ENCODE data around the gene PNMA6E. TPM values are rescaled to one million over a fixed set of nuclear protein-coding genes. Genes with fewer than 3 reads are reported as not detected.

Gene PNMA6E
- polyA plus RNA-seq, 1 donor = not detected

GRCh38 chrX:153414856-153415510, 13.8 kb upstream of the PNMA6E start:
- Histone ChIP-seq H3K27me3 (ENCODE audit: control insufficient read depth, insufficient read depth, low read length) (no peaks in the 10 kb centered on the region), H3K9me3 (ENCODE audit: control insufficient read depth, low read depth, low read length) (no peaks in the 10 kb centered on the region), H3K27ac (ENCODE audit: low read length) (no peak overlapping the region), H3K36me3 (ENCODE audit: control insufficient read depth, insufficient read depth, low read length) (no peaks in the 10 kb centered on the region), H3K4me3 (ENCODE audit: low read length) (no peak overlapping the region), H3K4me1 (ENCODE audit: control insufficient read depth, insufficient read depth, low read length) (peaks cover 7% of the 10 kb centered on the region)
- no peak for DNase-seq
- no CpG with 5 or more reads among the region's 9 CpGs for WGBS (ENCODE audit: insufficient coverage, low lambda C conversion rate)

- WGBS (ENCODE audit: insufficient coverage, low lambda C conversion rate) = no CpG with 5 or more reads among the region's 11 CpGs
- no peaks in the 10 kb centered on the region for H3K27me3 ChIP-seq (ENCODE audit: control insufficient read depth, insufficient read depth, low read length)
- H3K27ac ChIP-seq (ENCODE audit: low read length) = no peak overlapping the region
- H3K36me3 ChIP-seq (ENCODE audit: control insufficient read depth, insufficient read depth, low read length) = no peaks in the 10 kb centered on the region
- DNase-seq = no peak
- H3K4me1 ChIP-seq (ENCODE audit: control insufficient read depth, insufficient read depth, low read length) = peaks cover 7% of the 10 kb centered on the region
- H3K9me3 ChIP-seq (ENCODE audit: control insufficient read depth, low read depth, low read length) = no peaks in the 10 kb centered on the region
- no peak overlapping the region for H3K4me3 ChIP-seq (ENCODE audit: low read length)
These were observed 12.6 kb upstream of the PNMA6E start for GRCh38 chrX:153413731-153414130.

DNA sequence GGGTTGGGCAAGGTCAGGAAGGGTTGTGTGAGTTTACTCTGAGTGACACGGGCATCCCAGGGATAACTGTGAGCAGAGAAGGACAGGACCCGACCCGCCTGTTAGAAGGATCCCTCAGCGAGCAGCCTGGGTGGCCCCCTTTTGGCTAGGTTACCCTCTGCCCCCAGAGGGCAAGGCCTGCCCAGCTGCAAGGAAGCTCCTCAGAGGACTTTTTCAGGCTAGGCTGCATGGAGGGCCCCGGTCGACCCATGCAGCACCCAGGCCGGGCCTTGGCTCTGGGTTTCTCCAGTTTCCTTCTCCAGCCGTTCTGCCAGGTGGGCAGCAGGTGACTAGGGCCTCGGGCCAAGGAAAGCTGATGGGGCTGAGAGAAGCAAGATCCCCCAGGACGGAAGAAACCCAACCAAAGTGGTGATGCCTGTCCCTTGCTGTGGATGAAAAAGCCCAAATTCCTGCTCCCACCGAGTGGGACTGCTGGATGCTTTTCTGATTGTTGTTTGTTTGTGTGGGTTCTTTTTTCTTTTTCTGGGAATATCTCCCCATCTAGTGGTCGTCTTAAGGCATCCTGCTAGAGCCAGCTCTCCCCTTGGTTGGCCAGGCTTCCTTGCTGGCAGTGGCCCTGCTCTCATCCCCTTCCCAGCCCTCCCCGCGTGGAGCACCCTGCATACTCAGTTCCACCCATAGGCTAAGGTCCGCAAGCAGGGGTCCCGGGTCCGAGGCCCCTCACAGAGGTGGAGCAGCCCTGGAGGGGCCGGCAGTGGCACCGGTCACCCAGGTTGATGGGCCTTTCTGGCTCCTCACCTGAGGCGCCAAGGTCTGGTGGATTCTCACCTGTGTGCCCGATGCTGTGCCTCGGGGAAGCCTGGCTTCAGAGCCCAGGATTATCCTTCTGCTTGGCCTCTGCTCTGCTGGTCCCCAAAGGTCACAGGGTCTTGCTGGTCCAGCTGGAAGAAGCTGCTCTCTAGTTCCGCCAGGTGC, 11.9 kb upstream of the PNMA6E start:
- Histone ChIP-seq H3K27ac (ENCODE audit: low read length) (no peak overlapping the region), H3K27me3 (ENCODE audit: control insufficient read depth, insufficient read depth, low read length) (no peaks in the 10 kb centered on the region), H3K4me3 (ENCODE audit: low read length) (no peak overlapping the region), H3K9me3 (ENCODE audit: control insufficient read depth, low read depth, low read length) (no peaks in the 10 kb centered on the region), H3K36me3 (ENCODE audit: control insufficient read depth, insufficient read depth, low read length) (no peaks in the 10 kb centered on the region), H3K4me1 (ENCODE audit: control insufficient read depth, insufficient read depth, low read length) (peaks cover 7% of the 10 kb centered on the region)
- no peak for DNase-seq
- no CpG with 5 or more reads among the region's 23 CpGs for WGBS (ENCODE audit: insufficient coverage, low lambda C conversion rate)

DNA sequence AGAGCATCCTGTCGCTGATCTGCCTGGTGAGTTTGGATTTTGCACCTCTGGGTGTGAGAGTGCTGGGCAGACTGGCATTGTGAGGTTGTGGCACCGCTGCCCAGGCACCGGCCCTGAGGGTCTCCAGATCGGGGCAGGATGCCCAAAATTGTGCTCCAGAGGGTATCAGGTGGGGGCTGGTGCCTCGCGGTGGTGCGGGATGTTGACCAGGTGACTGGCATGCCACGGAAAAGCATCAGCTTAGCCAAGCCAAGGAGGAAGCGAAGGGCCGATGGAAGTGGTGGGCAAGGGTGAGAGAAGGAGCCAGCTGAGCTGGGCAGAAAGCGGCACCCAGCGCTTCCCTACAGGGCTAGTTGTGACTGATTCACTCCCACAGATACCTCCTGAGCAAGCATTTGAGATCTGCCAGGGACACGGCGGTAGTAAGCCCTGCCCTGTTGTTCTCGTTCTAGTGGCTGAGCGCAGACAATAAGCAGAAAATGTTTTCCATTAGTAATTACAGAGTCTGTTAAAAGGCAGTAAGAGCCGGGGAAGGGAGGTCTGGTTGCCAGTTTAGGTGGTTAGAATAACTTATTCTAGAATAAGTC, 10.9 kb upstream of the PNMA6E start:
- no peaks in the 10 kb centered on the region for H3K27me3 ChIP-seq (ENCODE audit: control insufficient read depth, insufficient read depth, low read length)
- H3K4me3 ChIP-seq (ENCODE audit: low read length) = peak overlapping the region; percentile 40
- no peaks in the 10 kb centered on the region for H3K36me3 ChIP-seq (ENCODE audit: control insufficient read depth, insufficient read depth, low read length)
- no peak overlapping the region for H3K27ac ChIP-seq (ENCODE audit: low read length)
- H3K4me1 ChIP-seq (ENCODE audit: control insufficient read depth, insufficient read depth, low read length) = peaks cover 7% of the 10 kb centered on the region
- WGBS (ENCODE audit: insufficient coverage, low lambda C conversion rate) = no CpG with 5 or more reads among the region's 17 CpGs
- no peak for DNase-seq
- no peaks in the 10 kb centered on the region for H3K9me3 ChIP-seq (ENCODE audit: control insufficient read depth, low read depth, low read length)

DNA sequence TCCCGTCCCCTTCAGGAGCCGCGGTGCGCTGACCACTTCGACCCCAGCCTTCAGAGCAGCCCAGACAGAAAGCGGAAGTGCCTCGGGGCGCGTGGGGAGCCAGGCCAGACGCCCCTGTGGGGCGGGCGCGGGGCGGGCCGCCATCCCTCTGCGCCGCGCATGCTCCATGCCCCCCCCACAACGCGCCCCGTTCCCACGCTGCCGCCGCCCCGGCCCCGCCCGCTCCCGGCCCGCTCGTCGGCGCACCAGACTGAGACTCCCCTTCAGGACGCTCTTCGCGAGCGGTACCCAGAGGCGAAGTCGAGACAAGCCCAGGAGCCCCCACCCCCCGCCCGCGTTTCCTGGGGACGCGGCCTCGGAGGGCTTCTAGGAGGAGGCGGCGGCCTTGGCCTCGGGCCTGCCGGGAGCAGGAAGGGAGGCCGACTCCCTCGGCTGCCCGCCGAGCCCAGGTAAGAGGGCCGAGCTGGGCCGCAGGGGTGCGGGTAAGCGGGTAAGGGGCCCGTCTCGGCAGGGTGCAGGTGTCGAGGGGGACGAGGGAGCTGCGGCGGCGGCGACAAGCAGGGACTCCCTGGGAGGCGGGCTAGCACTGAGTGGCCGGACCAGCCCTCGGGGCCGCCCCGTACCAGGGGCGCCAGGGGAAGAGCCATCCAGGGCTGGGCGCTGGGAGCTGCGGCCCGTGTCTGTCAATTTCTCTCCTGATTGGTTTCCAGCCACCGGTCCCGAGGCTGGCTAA, 10.3 kb upstream of the PNMA6E start, which contains the start of gene ZFP92:
Gene ZFP92 (plus strand): TSS at position 218 of the 733 bp plus-strand sequence. CDS start 6,851 bp downstream, outside the sequence.
- no CpG with 5 or more reads among the region's 75 CpGs for WGBS (ENCODE audit: insufficient coverage, low lambda C conversion rate)
- Histone ChIP-seq H3K27ac (ENCODE audit: low read length) (no peak within 1 kb of the TSS), H3K4me3 (ENCODE audit: low read length) (peak within 1 kb of the TSS; percentile 40)

DNA sequence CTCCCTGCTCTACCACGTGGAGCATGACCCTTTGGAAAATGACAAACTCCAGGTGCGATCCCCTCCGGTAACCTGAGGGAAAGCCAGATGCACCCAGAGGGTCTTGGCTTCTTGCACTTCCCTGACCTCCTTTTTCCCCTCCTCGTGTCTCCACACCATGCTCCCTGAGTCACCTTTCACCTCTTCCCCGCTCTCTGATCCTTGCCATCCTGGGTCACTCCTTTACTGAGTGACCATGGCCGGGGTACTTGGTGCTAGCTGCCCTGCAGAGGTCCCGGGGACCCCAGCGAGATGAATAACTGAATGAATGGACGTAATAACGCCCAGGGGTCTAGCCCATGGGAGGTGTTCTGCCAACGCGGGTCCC, 9.7 kb upstream of the PNMA6E start:
- no peaks in the 10 kb centered on the region for H3K9me3 ChIP-seq (ENCODE audit: control insufficient read depth, low read depth, low read length)
- WGBS (ENCODE audit: insufficient coverage, low lambda C conversion rate) = no CpG with 5 or more reads among the region's 12 CpGs
- H3K27me3 ChIP-seq (ENCODE audit: control insufficient read depth, insufficient read depth, low read length) = no peaks in the 10 kb centered on the region
- peaks cover 7% of the 10 kb centered on the region for H3K4me1 ChIP-seq (ENCODE audit: control insufficient read depth, insufficient read depth, low read length)
- peak overlapping the region; percentile 6 for H3K4me3 ChIP-seq (ENCODE audit: low read length)
- DNase-seq = no peak
- H3K36me3 ChIP-seq (ENCODE audit: control insufficient read depth, insufficient read depth, low read length) = no peaks in the 10 kb centered on the region
- H3K27ac ChIP-seq (ENCODE audit: low read length) = no peak overlapping the region

More for the DNA sequence above, 10.3 kb upstream of the PNMA6E start, which contains the start of gene ZFP92:
- Histone ChIP-seq H3K4me1 (ENCODE audit: control insufficient read depth, insufficient read depth, low read length) (peaks cover 7% of the 10 kb centered on the region), H3K9me3 (ENCODE audit: control insufficient read depth, low read depth, low read length) (no peaks in the 10 kb centered on the region), H3K27me3 (ENCODE audit: control insufficient read depth, insufficient read depth, low read length) (no peaks in the 10 kb centered on the region), H3K36me3 (ENCODE audit: control insufficient read depth, insufficient read depth, low read length) (no peaks in the 10 kb centered on the region)
- peak in 1 of 2 donors; percentile 58 for DNase-seq

- WGBS (ENCODE audit: insufficient coverage, low lambda C conversion rate) = no CpG with 5 or more reads among the region's 15 CpGs
- Histone ChIP-seq H3K27me3 (ENCODE audit: control insufficient read depth, insufficient read depth, low read length) (no peaks in the 10 kb centered on the region), H3K27ac (ENCODE audit: low read length) (no peak overlapping the region), H3K4me1 (ENCODE audit: control insufficient read depth, insufficient read depth, low read length) (peaks cover 7% of the 10 kb centered on the region), H3K4me3 (ENCODE audit: low read length) (no peak overlapping the region), H3K36me3 (ENCODE audit: control insufficient read depth, insufficient read depth, low read length) (no peaks in the 10 kb centered on the region), H3K9me3 (ENCODE audit: control insufficient read depth, low read depth, low read length) (no peaks in the 10 kb centered on the region)
- peak; percentile 16 to 72 for DNase-seq
These were observed 9.2 kb upstream of the PNMA6E start for GRCh38 chrX:153410373-153410772.

- peaks cover 7% of the 10 kb centered on the region for H3K4me1 ChIP-seq (ENCODE audit: control insufficient read depth, insufficient read depth, low read length)
- no peaks in the 10 kb centered on the region for H3K9me3 ChIP-seq (ENCODE audit: control insufficient read depth, low read depth, low read length)
- peak; percentile 65 to 88 for DNase-seq
- no peak overlapping the region for H3K4me3 ChIP-seq (ENCODE audit: low read length)
- H3K27ac ChIP-seq (ENCODE audit: low read length) = no peak overlapping the region
- WGBS (ENCODE audit: insufficient coverage, low lambda C conversion rate) = no CpG with 5 or more reads among the region's 30 CpGs
- no peaks in the 10 kb centered on the region for H3K27me3 ChIP-seq (ENCODE audit: control insufficient read depth, insufficient read depth, low read length)
- H3K36me3 ChIP-seq (ENCODE audit: control insufficient read depth, insufficient read depth, low read length) = no peaks in the 10 kb centered on the region
These were observed 8.4 kb upstream of the PNMA6E start for GRCh38 chrX:153409414-153410101.

DNA sequence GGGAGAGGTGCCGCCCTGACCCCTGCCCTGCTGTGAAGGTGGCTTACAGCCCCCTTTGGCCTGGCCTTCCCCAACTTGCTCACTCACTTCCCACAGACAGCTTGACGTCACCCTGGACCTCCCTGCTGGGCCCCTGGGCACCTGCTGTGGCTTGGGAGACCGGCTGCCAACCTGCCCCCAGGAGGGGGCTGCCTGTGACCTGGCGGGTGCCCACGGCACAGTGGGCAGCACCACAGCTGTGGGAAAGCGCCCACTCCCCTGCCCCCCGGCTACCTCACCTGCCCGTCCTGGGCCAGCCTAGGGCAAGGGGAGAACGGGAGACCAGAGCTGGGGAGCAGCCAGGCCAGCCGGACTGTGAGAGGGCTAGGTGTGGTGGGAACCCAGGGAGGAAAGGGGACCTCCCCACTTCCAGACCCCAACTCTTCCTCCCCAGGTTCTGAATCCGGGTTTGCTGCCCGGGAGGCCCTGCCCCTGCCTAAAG, 7.8 kb upstream of the PNMA6E start:
- Histone ChIP-seq H3K4me3 (ENCODE audit: low read length) (no peak overlapping the region), H3K27ac (ENCODE audit: low read length) (no peak overlapping the region), H3K27me3 (ENCODE audit: control insufficient read depth, insufficient read depth, low read length) (no peaks in the 10 kb centered on the region), H3K9me3 (ENCODE audit: control insufficient read depth, low read depth, low read length) (no peaks in the 10 kb centered on the region), H3K4me1 (ENCODE audit: control insufficient read depth, insufficient read depth, low read length) (peaks cover 7% of the 10 kb centered on the region), H3K36me3 (ENCODE audit: control insufficient read depth, insufficient read depth, low read length) (no peaks in the 10 kb centered on the region)
- WGBS (ENCODE audit: insufficient coverage, low lambda C conversion rate) = no CpG with 5 or more reads among the region's 12 CpGs
- DNase-seq = no peak

Data from large intestine (tissue), 3 donors.